HG03342 (cell line): Measurements from ENCODE around the gene GMPPA.

Experiments used
- ATAC-seq: cut with Tn5 transposase; IDR thresholded peaks from one replicate; pipeline ENCODE4 v1.9.1; 2021; ENCODE audit warnings: mild to moderate bottlenecking, moderate library complexity; ENCODE audit not compliant: unreplicated experiment

Gene GMPPA

DNA sequence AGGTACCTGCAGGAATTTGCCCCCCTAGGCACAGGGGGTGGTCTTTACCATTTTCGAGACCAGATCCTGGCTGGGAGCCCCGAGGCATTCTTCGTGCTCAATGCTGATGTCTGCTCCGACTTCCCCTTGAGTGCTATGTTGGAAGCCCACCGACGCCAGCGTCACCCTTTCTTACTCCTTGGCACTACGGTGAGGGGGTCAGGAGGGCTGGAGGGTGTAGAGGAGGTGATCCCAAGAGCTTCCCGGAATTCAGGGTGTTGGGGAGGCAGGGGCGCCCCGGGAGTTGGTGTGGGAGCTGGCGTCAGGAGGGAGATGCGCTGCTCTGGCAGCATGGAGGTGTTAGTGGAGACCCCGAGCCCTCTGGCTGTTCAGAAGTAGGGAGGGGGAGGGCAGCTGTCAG lies 3.2 kb downstream of the GMPPA start:
- no peak for ATAC-seq

DNA sequence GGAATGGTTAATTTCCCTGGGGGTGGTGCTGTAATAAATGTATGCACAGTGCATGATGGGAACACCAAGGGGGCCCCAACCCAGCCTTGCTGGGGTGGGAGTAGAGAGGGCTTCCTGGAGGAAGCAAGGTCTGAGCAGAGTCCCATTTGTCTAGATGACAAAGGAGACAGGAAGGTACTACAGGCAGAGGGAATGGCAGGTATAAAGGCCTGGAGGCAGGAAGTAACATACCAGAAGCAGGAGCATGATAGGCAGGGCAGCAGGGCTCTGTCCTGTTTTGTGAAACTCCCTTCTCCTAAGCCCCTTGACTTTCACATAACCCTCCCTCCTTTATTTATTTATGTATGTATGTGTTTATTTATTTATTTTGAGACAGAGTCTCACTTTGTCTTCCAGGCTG lies 3.9 kb downstream of the GMPPA start:
- no peak for ATAC-seq

DNA sequence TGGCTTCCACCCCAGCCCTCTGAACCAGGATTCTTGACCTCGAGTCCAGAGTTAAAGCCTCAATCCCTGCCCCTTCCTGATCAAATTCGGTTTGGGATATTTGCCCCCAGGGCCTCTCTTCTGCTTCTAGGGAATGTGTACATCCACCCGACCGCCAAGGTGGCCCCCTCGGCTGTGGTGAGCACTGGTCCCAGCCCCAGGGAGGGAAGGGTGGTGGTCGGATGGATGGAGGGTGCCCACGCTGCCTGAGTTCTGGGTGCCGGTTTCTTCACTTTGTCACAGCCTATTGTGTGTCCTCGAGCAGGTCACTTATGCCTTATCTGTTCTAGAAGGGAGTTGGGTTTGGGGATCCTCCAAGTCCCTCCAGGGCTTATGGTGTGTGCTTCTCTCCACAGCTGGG lies 6.9 kb downstream of the GMPPA start:
- ATAC-seq = no peak

DNA sequence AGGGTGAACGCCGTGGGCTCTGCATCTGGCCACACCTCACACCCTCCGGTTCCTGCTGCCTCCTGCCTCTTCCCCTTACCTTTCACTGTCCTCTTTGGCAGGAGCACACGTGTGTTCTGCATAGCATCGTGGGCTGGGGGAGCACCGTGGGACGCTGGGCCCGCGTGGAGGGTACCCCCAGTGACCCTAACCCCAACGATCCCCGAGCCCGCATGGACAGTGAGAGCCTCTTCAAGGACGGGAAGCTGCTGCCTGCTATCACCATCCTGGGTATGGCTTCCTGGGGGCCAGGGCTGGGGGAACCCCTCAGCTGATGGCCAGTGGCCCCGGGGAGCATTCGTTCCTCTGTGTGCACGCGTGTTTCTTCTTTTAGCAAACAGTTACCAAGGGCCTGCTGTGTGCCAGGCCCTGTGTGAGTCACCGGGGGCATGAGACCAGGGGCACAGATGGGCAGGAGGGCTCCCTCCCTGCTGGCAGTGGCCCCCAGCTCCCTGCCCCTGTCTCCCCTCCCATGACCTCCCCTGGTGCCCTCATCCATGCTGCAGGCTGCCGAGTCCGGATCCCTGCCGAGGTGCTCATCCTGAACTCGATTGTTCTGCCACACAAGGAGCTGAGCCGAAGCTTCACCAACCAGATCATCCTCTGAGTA lies 7.6 kb downstream of the GMPPA start:
- no peak for ATAC-seq

DNA sequence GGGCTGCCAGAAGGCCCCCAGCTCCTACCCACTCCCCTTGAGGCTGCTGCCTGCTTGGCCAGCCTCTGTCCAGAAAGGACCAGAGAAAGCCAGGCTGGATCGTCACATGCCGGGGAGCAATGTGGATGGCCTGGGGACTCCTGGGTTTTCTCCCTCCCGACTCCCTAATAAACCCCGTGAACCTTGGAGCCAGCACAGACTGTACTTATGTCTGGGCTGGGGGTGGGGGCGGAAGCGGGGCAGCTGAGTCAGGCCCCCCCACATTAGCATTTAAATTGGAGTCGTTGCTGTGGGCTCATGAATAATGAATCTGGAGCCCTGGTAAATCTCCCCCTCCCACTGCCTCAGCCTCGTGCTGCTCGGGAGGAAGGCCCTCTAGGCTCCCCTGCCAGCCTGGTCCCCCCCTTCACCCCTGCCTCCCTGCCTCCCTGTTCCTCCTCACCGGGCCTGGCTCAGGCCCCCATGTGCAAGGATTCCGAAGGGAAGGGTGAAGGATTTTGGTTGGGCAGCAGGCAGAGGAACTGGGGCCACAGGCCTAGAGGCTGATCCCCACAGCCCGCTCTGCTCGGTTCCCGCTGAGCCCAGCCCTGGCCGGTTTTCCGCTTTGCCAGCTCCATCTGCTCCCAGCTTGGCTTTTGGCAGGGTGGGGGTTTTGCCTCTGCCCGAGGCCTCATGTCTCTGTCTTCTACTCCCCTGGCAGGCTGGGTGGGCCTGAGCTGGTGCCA lies 8.3 kb downstream of the GMPPA start:
- no peak for ATAC-seq

DNA sequence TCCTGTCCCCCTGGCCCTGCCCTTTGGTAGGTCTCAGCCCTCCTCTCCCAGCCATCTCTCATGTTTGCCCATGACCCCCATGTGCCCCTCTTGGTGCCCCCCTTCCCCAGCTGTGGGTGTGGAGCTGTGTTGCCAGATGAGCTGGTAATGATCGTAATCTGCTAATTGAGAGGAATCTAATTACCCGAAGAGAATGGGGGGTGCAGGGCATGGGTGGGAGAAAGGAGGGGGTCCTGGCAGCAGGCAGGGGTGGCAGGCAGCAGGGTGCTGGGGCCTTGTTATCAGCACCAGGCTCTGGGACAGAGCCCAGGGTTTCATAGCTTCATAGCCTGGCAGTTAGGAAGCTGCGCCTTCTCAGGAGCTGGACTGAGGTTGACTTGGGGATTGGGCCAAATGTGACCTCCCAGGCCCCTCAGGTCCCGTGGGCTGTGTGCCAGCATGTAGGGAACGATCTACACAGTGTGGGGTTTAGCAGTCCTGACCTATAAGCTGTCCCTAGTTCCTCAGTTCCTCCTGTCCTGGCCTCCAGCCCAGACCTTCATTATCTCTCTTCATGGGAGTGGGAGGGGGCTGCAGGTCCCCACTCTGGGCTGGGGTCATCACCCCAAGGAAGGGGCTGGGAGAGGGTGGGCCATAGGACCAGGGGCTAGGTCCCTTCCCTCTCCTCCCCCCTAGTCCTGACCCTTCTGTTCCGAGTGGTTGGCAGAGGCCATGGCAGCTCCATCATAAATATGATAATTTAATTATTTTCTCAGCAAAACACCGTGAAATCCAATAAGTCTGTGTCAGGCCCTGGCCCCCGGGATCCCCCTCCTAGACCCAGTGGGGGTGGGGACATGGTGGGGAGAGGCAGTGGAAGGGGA lies 9.1 kb downstream of the GMPPA start:
- ATAC-seq = no peak

DNA sequence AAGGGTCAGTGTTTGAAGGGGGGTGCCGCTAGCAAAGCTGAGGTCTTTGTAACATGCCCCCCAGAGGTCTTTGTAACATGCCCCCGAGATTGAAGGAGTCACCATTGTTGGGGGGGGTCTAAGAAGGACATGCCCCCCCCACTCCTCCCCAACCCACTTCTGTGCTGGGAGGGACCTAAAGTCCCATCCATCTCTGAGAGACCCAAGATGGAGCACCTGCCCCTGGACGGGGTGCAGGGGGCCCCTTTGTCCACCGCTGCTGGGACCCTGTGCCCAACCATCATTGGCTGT lies 9.7 kb downstream of the GMPPA start:
- ATAC-seq = no peak

DNA sequence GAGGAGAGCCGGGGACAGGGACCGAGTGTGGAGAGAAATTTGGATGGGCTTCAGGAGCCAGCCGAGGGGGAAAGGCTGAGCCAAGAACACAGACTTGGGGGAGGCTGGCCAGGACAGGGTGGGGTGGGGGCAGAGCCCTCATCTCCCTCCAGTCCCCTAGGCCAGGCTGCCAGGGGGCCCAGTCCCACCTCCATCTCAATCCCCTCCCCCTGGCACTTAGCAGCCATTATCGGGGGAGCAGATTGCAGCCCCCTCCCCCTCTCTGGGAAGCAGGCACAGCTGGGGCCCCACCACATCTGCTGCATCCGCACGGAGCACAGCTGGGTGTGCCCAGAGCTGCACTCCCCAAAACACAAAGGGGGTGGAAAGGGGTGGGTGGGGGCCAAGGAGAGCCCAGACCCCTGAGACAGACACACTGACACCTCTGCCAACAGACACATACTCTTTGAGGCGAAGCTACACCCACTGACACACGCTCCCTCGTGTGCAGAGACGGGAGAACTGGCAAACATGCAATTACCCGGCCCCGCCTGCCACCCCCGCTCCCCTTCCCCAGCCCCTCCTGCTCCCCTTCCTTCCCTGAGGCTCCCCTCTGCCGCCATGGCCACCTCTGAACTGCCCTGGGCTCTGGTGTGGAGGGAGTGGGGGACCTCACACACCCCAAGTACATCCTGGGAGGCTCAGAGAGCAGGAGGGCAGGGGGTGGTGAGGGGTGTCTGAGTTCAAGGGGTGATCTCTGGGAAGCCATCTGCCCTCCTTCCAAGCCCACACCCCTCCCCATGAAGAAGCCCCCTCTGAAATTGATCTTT lies 10.5 kb downstream of the GMPPA start:
- no peak for ATAC-seq

DNA sequence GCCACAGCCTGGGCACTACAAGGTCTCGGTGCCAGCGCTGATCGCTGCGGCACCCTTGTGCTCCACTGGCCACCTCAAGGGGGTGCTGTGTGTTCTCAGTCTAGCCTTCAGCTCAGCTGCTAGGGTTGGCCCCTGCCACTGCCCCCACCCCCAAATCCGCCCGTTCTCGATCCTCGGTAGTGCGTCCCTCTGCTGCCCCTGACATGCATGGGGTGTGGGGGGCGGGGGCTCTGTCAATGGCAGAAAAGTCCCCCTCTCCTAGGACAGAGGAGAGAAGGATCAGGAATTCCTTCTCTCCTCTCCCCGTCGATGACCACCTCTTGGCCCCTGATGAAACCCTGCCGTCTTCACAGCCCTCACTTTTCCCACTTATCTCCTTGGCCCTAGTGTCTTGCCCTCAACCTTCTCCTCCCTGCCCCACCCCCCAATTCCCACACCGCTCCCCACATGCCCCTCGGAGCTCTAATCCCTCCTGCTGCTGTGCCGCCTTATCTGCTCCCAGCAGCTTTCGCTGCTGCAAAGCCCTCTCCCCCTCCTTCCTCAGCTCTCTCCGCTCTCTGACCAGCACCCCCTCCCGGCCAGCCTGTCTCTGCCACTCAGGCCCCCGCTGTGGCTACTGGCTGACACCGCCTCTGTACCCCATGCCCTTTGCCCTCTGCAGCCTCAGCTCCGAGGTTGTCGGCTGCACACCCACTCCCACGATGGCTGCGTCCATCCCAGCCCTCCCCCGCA lies 11.3 kb downstream of the GMPPA start:
- peak; percentile 66 for ATAC-seq

DNA sequence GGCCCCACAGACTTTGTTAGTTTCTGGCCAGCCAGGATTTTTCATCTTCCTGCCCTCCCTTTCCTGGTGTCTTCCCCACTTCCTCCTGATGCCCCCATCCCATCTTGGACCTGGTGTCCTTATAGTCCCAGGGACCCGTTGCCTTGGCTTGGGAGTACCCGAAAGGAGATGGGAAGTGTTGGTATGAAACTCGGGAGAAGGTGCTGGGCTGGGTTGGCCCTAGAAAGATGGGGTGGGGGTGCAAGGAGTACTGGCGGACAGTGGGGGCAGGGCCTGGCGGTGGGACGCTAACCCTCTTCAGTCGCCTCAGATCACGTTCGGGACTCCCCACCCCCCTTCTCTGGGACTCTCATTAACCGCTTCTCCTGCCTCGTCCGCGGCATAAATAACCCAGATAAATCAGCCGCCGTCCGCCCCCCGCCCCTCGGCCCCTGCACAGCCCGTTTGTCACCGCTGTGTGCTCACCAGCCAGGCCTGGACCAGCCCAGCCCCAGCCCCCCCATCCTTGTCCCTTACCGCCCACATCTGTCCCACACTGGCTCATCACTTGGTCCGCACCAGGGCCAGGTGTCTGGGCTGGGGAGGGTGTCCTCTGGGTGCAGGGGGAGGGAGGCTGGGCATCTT lies 11.9 kb downstream of the GMPPA start:
- ATAC-seq = no peak

DNA sequence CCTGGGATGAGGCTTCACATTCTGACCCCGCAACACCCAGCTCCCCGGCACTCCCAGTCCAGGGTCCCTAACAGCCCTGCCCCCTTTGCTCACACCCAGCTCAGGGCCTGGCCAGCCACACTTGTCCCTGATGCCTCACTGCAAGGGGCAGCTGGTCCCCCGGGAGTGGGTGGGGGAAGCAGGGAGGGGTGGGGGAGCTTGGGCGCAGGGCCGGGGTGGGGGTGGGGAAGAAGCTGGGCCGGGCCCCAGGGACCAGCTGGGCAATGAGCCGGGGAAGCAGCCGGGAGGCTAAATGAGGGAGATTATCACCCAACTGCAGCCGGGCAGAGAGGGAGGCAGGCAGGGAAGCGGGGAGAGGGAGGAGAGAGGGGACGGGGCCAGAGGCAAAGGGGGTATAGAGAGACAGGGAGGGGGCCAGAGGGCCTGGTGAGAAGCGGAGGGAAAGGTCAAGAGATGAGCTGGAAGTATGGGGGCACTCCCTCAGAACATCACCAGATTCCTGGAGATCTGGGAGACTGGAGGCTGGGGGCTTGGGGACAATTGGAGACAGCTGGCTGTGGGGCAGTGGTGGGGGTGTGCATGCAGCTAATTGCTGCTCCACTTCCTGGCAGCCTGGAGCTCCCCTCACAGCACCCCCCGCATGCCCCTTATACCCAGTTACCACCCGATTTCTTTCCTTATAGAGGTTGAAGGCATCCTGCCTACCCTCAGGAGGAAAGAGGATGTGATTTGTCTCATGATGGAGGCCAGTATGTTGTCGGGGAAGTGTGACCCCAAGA lies 13.0 kb downstream of the GMPPA start:
- ATAC-seq = no peak

DNA sequence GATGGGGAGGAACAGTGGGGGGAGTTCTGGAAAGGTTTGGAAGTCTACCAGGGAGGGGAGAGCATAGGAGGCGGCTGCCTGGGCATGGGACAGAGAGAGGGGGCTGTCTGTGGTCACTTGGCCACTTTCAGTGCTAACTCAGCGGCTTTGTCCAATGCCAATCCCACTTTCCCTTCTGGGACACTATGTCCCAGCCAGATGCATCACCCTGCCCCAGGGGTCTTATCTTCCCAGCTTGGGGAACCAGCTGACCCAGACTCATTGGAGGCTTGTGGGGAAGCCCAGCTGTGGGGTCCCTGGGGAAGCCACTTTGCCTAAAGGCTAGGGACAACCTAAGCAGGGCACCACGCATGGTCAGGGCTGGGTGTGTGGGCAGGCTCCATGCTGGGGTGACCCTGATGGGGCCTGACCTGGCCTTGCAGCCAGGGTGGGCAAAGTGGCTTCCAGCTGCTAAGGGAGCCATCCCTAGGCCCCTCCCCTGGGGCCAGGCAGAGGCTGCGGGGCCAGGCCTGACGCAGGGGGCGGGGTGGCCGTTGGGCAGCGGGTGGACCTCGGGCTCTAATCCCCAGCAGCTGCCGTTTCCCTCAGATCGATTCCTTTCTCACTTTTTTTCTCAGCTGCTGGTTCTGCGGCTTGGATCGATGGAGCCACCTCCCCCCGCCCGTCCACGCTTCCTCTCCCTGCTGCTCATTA lies 14.0 kb downstream of the GMPPA start:
- ATAC-seq = no peak

DNA sequence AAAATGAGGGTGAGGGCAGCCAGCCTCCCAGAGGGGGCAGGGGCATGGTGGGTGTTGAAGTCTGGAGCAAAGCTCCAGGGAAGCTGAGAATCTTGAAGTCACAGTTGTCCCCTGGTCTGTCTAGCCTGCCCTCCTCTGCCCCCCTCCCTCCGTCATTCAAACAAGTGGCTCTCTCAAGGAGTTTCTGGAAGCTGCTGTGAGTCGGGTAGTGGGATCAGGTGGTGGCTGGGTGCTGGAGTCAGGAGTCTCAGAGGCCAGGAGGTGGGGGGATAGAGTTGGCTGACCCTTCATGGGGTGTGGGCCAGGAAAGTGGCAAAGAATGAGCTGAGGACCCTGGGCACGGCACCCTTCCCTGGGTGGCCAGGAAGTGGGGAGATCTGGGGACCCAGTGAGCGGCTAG lies 15.1 kb downstream of the GMPPA start:
- ATAC-seq = no peak

DNA sequence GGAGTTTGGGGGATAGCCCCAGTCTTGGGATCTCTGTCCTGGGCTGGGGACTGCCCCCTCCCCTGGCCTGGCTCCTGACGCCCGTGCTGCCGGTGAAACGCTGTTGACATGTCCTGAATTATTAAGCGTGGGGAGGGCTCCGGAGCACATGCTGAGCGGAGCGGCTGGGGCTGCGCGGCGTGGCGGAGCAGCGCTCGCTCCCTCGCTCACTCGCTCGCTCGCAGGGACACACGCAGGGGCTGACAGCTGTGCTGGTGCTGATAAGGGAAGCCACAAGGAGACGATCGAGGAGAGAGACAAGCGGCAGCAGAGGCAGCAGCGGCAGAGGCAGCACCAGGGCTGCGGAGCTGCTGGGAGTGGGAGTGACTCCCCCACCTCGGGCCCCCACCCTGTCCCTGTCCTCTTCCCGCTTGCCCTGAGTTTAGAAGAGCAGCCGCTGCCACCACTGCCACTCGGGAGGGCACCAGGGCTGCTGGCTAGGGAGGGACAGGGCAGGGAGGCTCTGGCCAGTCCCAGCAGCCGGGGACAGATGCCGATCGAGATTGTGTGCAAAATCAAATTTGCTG lies 15.6 kb downstream of the GMPPA start, which contains the start of gene ASIC4:
Gene ASIC4 (plus strand): TSS at position 287 of the 566 bp plus-strand sequence. CDS start 243 bp downstream, at position 530.
- no peak for ATAC-seq

DNA sequence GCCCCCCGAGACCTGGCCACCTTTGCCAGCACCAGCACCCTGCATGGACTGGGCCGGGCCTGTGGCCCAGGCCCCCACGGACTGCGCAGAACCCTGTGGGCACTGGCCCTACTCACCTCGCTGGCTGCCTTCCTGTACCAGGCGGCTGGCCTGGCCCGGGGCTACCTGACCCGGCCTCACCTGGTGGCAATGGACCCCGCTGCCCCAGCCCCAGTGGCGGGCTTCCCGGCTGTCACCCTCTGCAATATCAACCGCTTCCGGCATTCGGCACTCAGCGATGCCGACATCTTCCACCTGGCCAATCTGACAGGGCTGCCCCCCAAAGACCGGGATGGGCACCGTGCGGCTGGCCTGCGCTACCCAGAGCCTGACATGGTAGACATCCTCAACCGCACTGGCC lies 16.1 kb downstream of the GMPPA start:
- no peak for ATAC-seq

DNA sequence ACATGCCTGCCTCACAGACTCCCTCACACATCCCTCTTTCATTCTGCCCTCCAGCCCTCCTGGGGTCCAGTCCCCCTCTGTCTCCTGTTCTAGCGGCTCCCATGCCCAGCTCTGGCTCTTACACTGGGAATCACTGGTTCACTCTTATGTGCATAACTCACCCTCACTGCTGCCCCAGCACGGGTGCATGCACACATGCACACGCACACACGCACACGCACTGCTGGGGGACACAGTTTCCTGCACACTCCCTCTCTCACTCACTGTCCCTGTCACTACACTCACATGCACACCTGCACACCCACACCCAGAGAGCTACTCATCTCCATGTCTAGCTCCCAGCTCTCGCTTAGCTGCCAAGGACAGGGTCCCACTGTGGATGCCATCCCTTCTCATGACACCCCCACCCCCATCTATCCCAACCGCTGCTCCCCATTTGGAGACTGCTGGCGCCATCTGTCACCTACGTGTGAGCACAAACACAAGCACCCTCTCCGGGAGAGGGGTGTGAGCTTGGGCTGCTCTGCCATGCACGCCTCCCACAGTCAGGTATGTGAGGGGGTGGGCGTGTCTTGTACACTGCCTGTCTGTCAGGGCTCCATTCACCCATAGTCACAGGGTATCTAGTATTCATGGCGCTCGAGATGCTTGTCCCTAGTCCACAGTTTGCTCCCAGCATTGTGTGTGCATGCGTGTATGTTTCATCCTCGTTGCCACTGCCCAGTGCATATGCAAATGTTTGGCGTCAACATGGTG lies 17.4 kb downstream of the GMPPA start:
- no peak for ATAC-seq

DNA sequence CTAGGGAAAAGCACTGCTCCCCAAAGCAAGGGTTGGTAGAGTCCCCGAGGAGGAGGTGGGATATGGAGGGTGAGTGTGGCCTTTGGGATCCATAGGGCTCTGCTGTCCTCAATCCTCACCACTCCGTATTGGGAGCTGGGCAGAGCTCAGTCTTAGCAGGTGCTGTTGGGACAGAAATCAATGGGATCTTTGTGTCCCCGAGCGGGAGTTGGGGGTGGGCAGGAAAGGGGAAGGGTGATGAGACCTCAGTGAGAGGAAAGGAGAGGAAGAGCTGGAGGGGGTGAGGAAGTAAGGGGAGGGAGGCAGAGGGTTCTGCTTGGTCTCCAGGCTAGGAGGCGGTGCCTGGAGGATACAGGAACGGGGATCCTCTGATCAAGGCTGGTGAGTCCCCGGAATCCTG lies 18.2 kb downstream of the GMPPA start:
- ATAC-seq = no peak
